PFSK-1 (cell line): ENCODE measurements around the gene PRPF38A.
A peak's percentile ranks its signal among the peaks of the same experiment; 100 is the strongest.

Experiments used
- FOXP2 ChIP-seq: optimal IDR thresholded peaks from 2 replicates; pipeline ENCODE3; 2011; ENCODE audit warnings: borderline replicate concordance, control low read depth, inconsistent platforms; ENCODE audit not compliant: insufficient read depth; ENCODE audit errors: extremely low read length, extremely low read depth
- POLR2AphosphoS5 ChIP-seq: IDR thresholded peaks from 2 replicates; pipeline ENCODE4 v1.6.1; 2012; ENCODE audit warnings: low read depth, mild to moderate bottlenecking, control low read depth, low read length, moderate library complexity
- SIN3A ChIP-seq: IDR thresholded peaks from 2 replicates; pipeline ENCODE4 v1.6.1; 2012; ENCODE audit warnings: mild to moderate bottlenecking, low read length, moderate library complexity, borderline replicate concordance; ENCODE audit not compliant: insufficient read depth
- TAF1 ChIP-seq: IDR thresholded peaks from 2 replicates; pipeline ENCODE4 v1.6.1; 2012; ENCODE audit warnings: low read length, control low read depth, borderline replicate concordance; ENCODE audit not compliant: insufficient read depth
- TF ChIP-seq, protein P1 (sequence below), 2 experiments: IDR thresholded peaks; 2 replicates each; pipeline versions ENCODE4 v1.6.1 to v1.8.0; 2011 to 2012; ENCODE audit warnings: low read depth in 2 of 2, low read length in 2 of 2, control low read depth in 1 of 2, inconsistent platforms in 1 of 2, mild to moderate bottlenecking in 1 of 2, moderate library complexity in 1 of 2; ENCODE audit not compliant: insufficient read depth in 1 of 2

PRPF38A gene

DNA sequence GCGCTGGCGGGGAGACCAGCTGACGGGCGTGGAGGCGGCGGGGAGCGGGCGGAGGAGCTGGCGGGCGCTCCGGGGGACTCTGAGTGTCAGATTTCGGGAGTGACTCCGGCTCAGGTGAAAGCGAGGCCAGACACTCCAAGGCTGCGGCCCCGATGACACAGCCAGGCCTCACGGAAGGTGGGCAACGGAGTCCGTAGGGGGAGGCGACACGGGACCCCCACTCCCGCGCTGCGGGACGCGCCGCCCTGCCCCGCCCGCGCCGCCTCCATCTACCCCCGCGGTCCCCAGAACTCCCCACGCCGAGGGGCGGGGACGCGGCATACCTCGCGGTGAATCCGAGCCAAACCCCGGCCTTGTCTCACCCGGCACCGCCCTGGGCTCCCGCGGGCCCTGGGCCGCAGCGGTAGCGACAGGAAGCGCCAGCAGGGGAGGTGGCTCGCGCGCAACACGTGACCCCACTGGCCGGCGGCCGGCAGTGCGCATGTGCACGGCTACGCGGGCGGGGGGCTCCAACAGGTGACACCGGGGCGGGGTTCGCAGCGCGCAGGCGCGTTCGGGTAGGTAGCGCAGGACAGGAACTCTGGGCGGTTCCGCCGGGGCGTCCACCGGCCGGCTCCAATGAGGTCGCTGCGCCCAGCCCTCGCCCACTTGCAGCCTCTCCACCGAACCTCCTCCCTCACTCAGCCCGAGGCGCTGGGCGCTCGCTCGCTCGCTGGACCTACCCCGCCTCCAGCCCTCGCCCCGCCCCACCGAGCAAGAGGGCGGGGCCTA is 38.5 kb upstream of the PRPF38A start, which contains the start of gene CC2D1B:
Gene CC2D1B, minus strand, starts transcription at position 460 of the 771 bp plus-strand sequence. CDS start 1,585 bp downstream, outside the sequence.
- TF ChIP-seq FOXP2 (peak; percentile 77), TAF1 (peak; percentile 79; the same call in 1 of the 2 replicates), SIN3A (peak; percentile 83; the same call in 1 of the 2 replicates), POLR2AphosphoS5 (peak; percentile 94)
- TF ChIP-seq, protein P1, sequence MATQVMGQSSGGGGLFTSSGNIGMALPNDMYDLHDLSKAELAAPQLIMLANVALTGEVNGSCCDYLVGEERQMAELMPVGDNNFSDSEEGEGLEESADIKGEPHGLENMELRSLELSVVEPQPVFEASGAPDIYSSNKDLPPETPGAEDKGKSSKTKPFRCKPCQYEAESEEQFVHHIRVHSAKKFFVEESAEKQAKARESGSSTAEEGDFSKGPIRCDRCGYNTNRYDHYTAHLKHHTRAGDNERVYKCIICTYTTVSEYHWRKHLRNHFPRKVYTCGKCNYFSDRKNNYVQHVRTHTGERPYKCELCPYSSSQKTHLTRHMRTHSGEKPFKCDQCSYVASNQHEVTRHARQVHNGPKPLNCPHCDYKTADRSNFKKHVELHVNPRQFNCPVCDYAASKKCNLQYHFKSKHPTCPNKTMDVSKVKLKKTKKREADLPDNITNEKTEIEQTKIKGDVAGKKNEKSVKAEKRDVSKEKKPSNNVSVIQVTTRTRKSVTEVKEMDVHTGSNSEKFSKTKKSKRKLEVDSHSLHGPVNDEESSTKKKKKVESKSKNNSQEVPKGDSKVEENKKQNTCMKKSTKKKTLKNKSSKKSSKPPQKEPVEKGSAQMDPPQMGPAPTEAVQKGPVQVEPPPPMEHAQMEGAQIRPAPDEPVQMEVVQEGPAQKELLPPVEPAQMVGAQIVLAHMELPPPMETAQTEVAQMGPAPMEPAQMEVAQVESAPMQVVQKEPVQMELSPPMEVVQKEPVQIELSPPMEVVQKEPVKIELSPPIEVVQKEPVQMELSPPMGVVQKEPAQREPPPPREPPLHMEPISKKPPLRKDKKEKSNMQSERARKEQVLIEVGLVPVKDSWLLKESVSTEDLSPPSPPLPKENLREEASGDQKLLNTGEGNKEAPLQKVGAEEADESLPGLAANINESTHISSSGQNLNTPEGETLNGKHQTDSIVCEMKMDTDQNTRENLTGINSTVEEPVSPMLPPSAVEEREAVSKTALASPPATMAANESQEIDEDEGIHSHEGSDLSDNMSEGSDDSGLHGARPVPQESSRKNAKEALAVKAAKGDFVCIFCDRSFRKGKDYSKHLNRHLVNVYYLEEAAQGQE (IDR thresholded peaks at IDR 0.05; ENCODE audit: insufficient read depth in 1 of 2, low read depth in 2 of 2, low read length in 2 of 2) = peak in 1 of 2 experiments; percentile 59; a peak in 1 of 4 replicates

DNA sequence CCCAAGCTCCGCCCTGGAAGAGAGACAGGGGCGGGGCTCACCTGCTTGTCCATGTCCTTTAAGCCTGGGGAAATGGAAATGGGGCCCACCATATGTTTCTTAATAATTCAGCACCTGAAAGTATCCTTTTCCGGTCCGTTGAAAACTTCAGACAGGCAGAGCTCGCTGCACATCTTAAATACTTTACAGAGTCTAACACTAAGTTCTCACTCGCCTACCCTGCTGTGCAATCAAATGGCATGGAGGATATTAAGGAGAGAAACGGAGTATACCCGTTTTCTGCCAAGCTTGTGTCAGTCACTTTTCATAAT is 37.9 kb upstream of the PRPF38A start:
- TF ChIP-seq TAF1 (no peak), POLR2AphosphoS5 (no peak), SIN3A (no peak)
- TF ChIP-seq, protein P1 (IDR thresholded peaks at IDR 0.05; ENCODE audit: insufficient read depth in 1 of 2, low read depth in 2 of 2, low read length in 2 of 2) = no peak

DNA sequence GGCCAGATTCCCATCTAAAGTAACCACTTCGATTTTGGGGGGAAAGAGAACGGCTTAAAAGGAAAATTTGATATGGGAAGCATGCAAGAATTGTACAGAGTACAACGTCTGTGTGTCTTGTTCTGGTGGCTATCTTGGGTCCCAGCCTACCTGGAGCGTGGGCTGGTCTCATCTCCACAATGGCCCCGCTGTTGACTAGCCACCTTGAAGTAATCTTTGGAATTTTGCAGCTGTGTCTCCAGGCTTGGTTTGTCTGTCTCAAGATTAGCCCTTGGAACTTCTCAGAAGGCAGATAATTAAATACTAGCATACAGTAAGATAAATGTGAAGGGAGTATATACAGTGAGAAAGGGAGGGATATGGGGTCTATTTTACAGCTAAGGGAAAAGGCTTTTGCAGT is 37.1 kb upstream of the PRPF38A start:
- no peak for TF ChIP-seq FOXP2
- TF ChIP-seq, protein P1 (IDR thresholded peaks at IDR 0.05; ENCODE audit: insufficient read depth in 1 of 2, low read depth in 2 of 2, low read length in 2 of 2) = no peak

DNA sequence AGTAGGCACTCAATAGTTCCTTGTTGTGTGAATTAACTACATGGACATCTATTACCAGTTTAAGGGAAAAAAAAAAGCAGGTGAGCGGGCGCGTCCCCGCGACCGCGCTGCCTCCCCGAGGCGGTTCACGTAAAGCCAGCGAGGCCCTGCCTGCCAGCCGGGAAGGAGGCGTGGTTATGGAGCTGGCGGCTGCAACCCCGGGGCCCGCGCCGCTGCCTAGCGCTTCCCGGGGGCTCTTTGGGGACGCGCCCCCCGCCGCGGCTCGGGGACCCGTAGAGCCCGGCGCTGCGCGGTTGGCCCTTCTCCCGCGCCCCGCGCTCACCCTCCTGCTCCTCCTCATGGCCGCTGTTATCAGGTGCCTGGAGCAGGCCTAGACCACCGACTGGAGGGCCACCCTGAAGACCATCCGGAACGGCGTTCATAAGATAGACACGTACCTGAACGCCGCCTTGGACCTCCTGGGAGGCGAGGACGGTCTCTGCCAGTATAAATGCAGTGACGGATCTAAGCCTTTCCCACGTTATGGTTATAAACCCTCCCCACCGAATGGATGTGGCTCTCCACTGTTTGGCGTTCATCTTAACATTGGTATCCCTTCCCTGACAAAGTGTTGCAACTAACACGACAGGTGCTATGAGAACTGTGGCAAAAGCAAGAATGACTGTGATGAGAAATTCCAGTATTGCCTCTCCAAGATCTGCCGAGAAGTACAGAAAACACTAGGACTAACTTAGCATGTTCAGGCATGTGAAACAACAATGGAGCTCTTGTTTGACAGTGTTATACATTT is 35.8 kb upstream of the PRPF38A start:
- TF ChIP-seq, protein P1 (IDR thresholded peaks at IDR 0.05; ENCODE audit: insufficient read depth in 1 of 2, low read depth in 2 of 2, low read length in 2 of 2) = no peak
- TF ChIP-seq POLR2AphosphoS5 (no peak), SIN3A (no peak), FOXP2 (no peak)
